Large intestine (tissue), 3 donors: ENCODE measurements around the gene GAS2L2. TPM values are rescaled to one million over a fixed set of nuclear protein-coding genes. Genes with fewer than 3 reads are reported as not detected.
"Not testable (repeated sequence)": the region's sequence is repeated elsewhere in the genome, so short reads cannot be mapped to it uniquely, and the experiment has no call there.

Experiments used
- DNase-seq, 2 donors: peaks; one replicate each; pipeline versions ENCODE4 v3.0.0 to v3.0.0-alpha.2; 2013
- H3K27ac ChIP-seq: one replicate; pipeline ENCODE4 v1.5.1; 2013; ENCODE audit warnings: low read length
- H3K27me3 ChIP-seq: 2 replicates; pipeline ENCODE4 v1.6.1; 2013; ENCODE audit warnings: low read length; ENCODE audit not compliant: control insufficient read depth, insufficient read depth
- H3K36me3 ChIP-seq: 2 replicates; pipeline ENCODE4 v1.6.1; 2013; ENCODE audit warnings: low read length; ENCODE audit not compliant: control insufficient read depth, insufficient read depth
- H3K4me1 ChIP-seq: one replicate; pipeline ENCODE4 v1.6.1; 2013; ENCODE audit warnings: low read length; ENCODE audit not compliant: control insufficient read depth, insufficient read depth
- H3K4me3 ChIP-seq: one replicate; pipeline ENCODE4 v1.5.1; 2013; ENCODE audit warnings: low read length
- H3K9me3 ChIP-seq: one replicate; pipeline ENCODE4 v1.6.1; 2013; ENCODE audit warnings: mild to moderate bottlenecking, low read depth, low read length, moderate library complexity; ENCODE audit not compliant: control insufficient read depth
- WGBS: methylation state at CpG from one replicate; pipeline ENCODE4 v1.1.5; 2013; ENCODE audit warnings: low lambda C conversion rate; ENCODE audit not compliant: insufficient coverage; 5-methylcytosine and 5-hydroxymethylcytosine counted together
- polyA plus RNA-seq: library from polyadenylated mRNA; unstranded; fragments of 120-200 nt; gene quantifications from one replicate; pipeline ENCODE4 v1.2.1, GENCODE V29; 2013

Gene GAS2L2
- polyA plus RNA-seq, 1 donor = 0.13 TPM

DNA sequence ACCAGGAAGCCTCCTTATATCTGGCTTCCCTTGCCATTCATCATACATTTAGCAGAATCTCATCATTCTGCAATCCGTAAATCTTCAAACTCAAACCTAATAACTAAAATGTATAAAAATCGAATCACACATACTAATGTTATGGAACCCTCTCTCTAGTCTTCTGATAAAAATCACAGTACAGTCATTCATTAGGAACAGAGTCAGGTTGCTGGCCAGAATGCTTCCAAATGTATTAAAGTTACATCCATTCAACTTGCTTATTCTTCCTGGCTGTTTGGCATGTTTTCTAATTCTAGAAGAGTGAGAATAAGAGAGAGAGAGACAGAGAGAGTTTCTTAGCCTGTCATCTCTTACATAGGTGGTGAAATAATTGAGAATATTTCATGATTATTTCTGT, 38.1 kb downstream of the GAS2L2 start:
- Histone ChIP-seq H3K27ac (no peak overlapping the region), H3K9me3 (no peaks in the 10 kb centered on the region), H3K4me3 (no peak overlapping the region), H3K36me3 (peaks cover 43% of the 10 kb centered on the region), H3K27me3 (no peaks in the 10 kb centered on the region), H3K4me1 (peaks cover 2% of the 10 kb centered on the region)
- DNase-seq = no peak
- WGBS = 60% methylated on average over 1 of the region's 2 CpGs

DNA sequence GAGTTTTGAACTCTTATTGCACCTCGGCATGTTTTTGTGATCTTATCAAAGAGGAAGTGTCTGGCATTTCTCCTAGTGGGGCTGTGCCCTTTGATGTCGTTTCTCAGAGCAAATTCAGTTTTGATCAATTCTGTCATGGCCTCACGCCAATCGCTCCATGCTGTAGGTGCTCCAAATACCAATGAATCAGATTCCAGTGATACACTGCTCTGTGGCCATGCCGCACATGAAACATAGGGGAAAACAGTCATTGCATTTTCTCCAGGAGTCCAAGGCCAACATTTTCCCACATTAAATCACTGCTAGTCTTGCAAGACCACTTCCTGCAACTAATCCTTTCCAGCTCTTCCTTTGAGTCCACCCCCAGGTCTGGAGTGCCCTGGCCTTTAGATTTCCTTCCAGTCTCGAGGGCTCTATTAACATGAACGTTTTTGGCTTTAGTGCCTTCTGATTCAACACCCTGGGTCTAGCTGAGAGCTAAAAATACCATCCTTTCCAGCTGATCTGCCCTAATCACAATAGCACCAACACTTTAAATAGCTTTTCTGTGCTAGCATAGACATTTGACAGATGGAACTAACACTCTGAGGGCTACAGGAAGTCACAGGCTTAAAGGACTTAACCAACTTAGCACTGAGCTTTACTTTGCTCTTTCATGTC, 39.8 kb downstream of the GAS2L2 start:
- peak in 1 of 2 donors; percentile 60 for DNase-seq
- WGBS = no CpG with 5 or more reads among the region's 7 CpGs
- Histone ChIP-seq H3K9me3 (no peaks in the 10 kb centered on the region), H3K27me3 (no peaks in the 10 kb centered on the region), H3K27ac (no peak overlapping the region), H3K36me3 (peaks cover 47% of the 10 kb centered on the region), H3K4me1 (peaks cover 2% of the 10 kb centered on the region), H3K4me3 (no peak overlapping the region)

DNA sequence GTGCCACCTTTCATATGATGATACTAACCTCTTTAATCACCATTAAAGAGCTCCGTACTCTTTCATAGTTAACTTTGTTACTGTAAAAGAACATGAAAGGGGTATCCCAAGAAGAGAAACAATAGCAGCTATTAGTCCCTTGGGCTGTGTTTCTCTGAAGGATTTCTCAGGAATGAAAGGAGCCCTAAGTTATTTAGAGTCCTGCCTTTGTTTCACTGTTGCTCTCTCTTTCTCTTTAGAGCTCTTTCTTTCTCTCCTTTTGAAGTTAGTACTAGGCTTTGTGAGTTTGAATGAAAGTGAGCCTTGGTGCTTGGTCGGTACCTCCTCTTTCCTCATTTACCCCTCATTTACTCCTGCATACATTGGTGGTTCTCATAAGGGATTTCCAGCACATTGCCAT, 42.1 kb downstream of the GAS2L2 start:
- no peaks in the 10 kb centered on the region for H3K27me3 ChIP-seq
- peaks cover 38% of the 10 kb centered on the region for H3K36me3 ChIP-seq
- no peak overlapping the region for H3K27ac ChIP-seq
- no peaks in the 10 kb centered on the region for H3K9me3 ChIP-seq
- no peak overlapping the region for H3K4me3 ChIP-seq
- DNase-seq = no peak
- WGBS = no CpG with 5 or more reads among the region's 2 CpGs
- H3K4me1 ChIP-seq = peaks cover 2% of the 10 kb centered on the region

DNA sequence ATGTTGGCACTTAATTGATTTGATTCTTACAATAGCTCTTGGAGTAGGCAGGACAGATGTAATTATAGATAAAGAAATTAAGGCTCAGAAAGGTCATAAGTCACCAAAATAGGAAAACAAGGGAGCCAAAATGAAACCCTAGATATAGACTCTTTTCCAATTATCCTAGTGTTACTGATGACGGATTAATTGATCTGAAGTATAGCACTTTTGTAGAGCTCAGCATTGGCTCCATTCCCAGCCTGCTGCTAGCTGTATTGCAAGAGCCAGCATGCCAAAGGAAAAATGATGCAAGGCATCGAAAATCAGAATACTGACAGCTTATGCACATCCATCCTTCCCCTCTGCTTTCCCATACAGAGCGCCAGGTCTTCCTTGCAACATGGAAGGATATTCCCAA, 43.2 kb downstream of the GAS2L2 start:
- peaks cover 2% of the 10 kb centered on the region for H3K4me1 ChIP-seq
- WGBS = no CpG with 5 or more reads among the region's 3 CpGs

DNA sequence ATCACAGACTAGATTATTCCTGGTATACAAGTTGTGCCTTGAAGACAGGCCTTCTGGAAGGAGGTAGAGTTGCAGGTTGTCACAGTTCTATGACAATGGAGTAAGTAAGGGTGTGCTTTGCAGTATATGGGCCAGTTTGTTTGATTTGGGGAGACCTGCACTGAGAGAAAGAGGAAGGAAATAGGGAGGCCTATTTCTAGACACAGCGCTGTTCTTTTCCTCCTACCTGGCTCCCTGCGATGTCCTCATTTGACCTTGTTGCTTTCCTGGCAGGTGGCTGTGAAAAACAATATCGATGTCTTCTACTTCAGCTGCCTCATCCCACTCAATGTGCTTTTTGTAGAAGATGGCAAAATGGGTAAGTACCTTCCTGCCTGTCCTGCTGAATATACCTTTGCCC, 44.1 kb downstream of the GAS2L2 start:
- Histone ChIP-seq H3K4me1 (peaks cover 2% of the 10 kb centered on the region), H3K36me3 (peaks cover 25% of the 10 kb centered on the region), H3K4me3 (no peak overlapping the region), H3K27ac (no peak overlapping the region), H3K27me3 (no peaks in the 10 kb centered on the region), H3K9me3 (no peaks in the 10 kb centered on the region)
- WGBS = no CpG with 5 or more reads among the region's 3 CpGs
- no peak for DNase-seq

More for the DNA sequence above, 43.2 kb downstream of the GAS2L2 start:
- no peak for DNase-seq
- Histone ChIP-seq H3K4me3 (no peak overlapping the region), H3K9me3 (no peaks in the 10 kb centered on the region), H3K27ac (no peak overlapping the region), H3K27me3 (no peaks in the 10 kb centered on the region), H3K36me3 (peaks cover 31% of the 10 kb centered on the region)

DNA sequence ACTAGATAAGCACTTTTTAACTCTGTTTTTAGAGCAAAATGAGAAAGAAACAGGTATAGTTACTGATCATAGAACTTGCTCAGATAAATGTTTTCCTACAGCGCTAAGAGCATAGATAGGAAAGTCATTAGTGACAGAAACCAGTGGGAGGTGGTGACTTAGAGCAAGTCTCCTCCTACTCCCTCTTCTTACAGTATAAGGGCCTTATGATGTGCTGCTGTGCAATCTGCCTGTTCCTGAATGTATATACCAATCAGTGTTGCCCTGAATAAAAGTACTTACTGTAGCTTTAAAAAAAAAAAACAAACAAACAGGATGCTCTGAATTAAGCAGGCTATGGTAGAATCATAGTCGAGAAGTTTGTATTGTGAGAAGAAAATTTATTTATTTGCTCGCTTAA, 44.9 kb downstream of the GAS2L2 start:
- 92% methylated on average over 2 of the region's 3 CpGs for WGBS
- peak in 1 of 2 donors; percentile 24 for DNase-seq
- Histone ChIP-seq H3K27me3 (no peaks in the 10 kb centered on the region), H3K27ac (no peak overlapping the region), H3K4me3 (no peak overlapping the region), H3K4me1 (peaks cover 2% of the 10 kb centered on the region), H3K9me3 (no peaks in the 10 kb centered on the region), H3K36me3 (peaks cover 18% of the 10 kb centered on the region)

DNA sequence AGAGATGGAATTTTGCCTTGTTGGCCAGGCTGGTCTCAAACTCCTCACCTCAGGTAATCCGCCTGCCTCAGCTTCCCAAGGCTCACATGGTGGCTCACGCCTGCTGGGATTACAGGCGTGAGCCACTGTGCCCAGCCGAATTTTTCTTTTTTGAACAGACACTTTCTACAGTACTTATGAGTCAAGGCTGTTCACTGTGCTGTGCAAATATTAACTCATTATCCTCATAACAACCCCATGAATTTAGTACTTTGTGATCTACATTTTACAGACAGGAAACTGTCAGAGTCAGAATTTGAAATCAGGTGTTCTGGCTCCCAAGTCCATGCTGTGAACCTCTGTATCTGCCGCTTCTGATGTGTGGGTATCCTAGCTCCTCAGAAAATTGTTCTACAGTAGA, 47.3 kb downstream of the GAS2L2 start:
- Histone ChIP-seq H3K4me3 (no peak overlapping the region), H3K27me3 (no peaks in the 10 kb centered on the region), H3K36me3 (peaks cover 12% of the 10 kb centered on the region), H3K9me3 (no peaks in the 10 kb centered on the region), H3K4me1 (no peaks in the 10 kb centered on the region), H3K27ac (no peak overlapping the region)
- no peak for DNase-seq
- no CpG with 5 or more reads among the region's 5 CpGs for WGBS

DNA sequence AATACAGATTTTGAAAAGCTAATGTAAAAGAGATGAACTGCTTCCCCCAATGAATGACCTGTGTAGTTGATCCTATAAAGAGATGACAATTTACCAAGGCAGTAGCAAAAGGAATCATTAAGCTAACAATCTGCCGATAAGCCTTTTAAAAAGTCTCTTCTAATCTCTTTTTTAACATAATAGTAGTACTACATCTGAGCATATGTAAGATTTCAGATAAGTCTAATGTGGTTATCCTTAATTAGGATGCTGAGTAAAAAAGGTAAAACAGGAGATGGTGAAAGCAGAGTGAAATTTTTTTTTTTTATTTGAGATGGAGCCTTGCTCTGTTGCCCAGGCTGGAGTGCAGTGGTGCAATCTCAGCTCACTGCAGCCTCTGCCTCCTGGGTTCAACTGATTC, 47.8 kb downstream of the GAS2L2 start:
- no peak for DNase-seq
- H3K9me3 ChIP-seq = no peaks in the 10 kb centered on the region
- no peak overlapping the region for H3K4me3 ChIP-seq
- no peaks in the 10 kb centered on the region for H3K27me3 ChIP-seq
- peaks cover 9% of the 10 kb centered on the region for H3K36me3 ChIP-seq
- no peak overlapping the region for H3K27ac ChIP-seq
- WGBS = 100% methylated on average over 1 of the region's 1 CpG
- no peaks in the 10 kb centered on the region for H3K4me1 ChIP-seq

DNA sequence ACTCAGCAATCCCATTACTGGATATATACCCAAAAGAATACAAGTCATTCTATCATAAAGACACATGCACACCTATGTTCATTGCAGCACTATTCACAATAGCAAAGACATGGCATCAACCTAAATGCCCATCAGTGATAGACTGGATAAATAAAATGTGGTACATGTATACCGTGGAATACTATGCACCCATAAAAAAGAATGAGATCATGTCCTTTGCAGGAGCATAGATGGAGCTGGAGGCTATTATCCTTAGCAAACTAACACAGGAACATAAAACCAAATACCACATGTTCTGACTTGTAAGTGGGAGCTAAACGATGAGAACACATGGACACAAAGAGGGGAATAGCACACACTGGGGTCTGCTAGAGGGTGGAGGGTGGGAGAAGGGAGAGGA, 49.7 kb downstream of the GAS2L2 start:
- no CpG with 5 or more reads among the region's 2 CpGs for WGBS
- H3K9me3 ChIP-seq, H3K27ac ChIP-seq, DNase-seq, H3K4me3 ChIP-seq, H3K27me3 ChIP-seq, H3K36me3 ChIP-seq, H3K4me1 ChIP-seq: not testable (repeated sequence)

DNA sequence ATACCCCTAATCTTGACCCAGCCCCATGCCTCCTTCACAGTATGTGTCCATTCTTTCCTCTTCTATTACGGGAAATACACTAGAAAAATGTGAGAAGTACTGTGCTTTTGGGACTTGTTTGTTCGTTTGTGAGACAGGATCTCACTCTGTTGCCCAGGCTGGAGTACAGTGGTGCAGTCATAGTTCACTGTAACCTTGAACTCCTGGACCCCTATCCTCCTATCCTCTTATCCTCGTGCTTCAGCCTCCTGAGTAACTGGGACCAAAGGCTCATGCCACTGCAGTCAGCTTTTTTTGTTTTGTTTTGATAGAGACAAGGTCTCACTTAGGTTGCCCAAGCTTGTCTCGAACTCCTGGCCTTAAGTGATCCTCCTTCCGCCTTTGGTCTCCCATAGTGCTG, 51.5 kb downstream of the GAS2L2 start:
- Histone ChIP-seq H3K4me1 (no peaks in the 10 kb centered on the region), H3K9me3 (no peaks in the 10 kb centered on the region), H3K36me3 (peaks cover 9% of the 10 kb centered on the region), H3K27ac (no peak overlapping the region), H3K27me3 (no peaks in the 10 kb centered on the region), H3K4me3 (no peak overlapping the region)
- DNase-seq = no peak
- WGBS = no CpG with 5 or more reads among the region's 5 CpGs

DNA sequence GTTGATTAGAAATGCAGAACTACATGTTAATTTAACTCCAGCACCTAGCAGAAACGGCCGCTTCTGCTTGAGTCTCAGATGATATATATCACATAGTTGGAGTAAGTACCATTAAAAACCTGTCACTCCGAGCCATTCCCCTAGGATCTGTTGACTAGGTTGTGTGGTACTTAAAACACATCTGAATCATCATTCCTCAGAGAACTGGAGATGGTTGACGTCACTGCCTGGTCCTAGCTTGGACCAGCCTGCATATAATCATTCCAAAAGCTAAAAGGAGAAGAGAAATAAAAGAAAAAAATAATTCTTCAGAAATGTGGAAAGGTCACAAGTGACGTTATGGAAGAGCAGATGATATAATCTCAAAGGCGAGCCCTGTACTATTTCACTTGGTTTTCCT, 52.9 kb downstream of the GAS2L2 start:
- Histone ChIP-seq H3K9me3 (no peaks in the 10 kb centered on the region), H3K36me3 (peaks cover 18% of the 10 kb centered on the region), H3K4me1 (no peaks in the 10 kb centered on the region), H3K27ac (no peak overlapping the region), H3K27me3 (no peaks in the 10 kb centered on the region), H3K4me3 (no peak overlapping the region)
- 85% methylated on average over 4 of the region's 6 CpGs for WGBS
- DNase-seq = no peak
